SK-N-SH (cell line): ENCODE results near the gene IL1RAP. TPM values are rescaled to one million over a fixed set of nuclear protein-coding genes. Genes with fewer than 3 reads are reported as not detected.
A peak's percentile ranks its signal among the peaks of the same experiment; 100 is the strongest.
"Not testable (repeated sequence)": the region's sequence is repeated elsewhere in the genome, so short reads cannot be mapped to it uniquely, and the experiment has no call there.

Source experiments
- CTCF ChIA-PET: fragments of 300-600, 350-600 bp; formaldehyde crosslinking; extraction: SDS; loops from one replicate; lab custom pipeline; 2021; lab: Yijun Ruan, JAX
- POLR2A ChIA-PET: fragments of 350-600 bp; sonication (Branson Sonifier 250); formaldehyde crosslinking; extraction: SDS; loops from one replicate; lab custom pipeline; 2020; ENCODE audit warnings: antibody characterized with exemption, inconsistent platforms; lab: Yijun Ruan, JAX
- DNase-seq: peaks from one replicate; pipeline ENCODE4 v3.0.0; 2012
- H2AFZ ChIP-seq: fragments of 200-600 bp; sonication (generic); 2 replicates; pipeline ENCODE4 v1.8.1; 2016; ENCODE audit warnings: antibody characterized with exemption, mild to moderate bottlenecking, low read depth
- H3F3A ChIP-seq: fragments of 200-600 bp; sonication (generic); replicated peaks from 2 replicates; pipeline ENCODE3; 2016; ENCODE audit warnings: antibody characterized with exemption, mild to moderate bottlenecking; ENCODE audit not compliant: insufficient read depth
- H3K27ac ChIP-seq, 2 experiments: fragments of 200-500 bp in 1 of 2; fragments of 200-600 bp in 1 of 2; sonication (Bioruptor generic) in 1 of 2; sonication (generic), shearing (Covaris generic) in 1 of 2; 2 replicates each; pipeline versions ENCODE4 v1.5.1 to v1.6.1; 2014 to 2016; ENCODE audit warnings: low read depth in 2 of 2, inconsistent platforms in 1 of 2, low read length in 1 of 2, mild to moderate bottlenecking in 1 of 2, mixed read lengths in 1 of 2
- H3K27me3 ChIP-seq: fragments of 200-600 bp; sonication (generic), shearing (Covaris generic); 2 replicates; pipeline ENCODE4 v1.6.1; 2016; ENCODE audit warnings: mixed run types; ENCODE audit not compliant: insufficient read depth
- H3K36me3 ChIP-seq, 2 experiments: fragments of 200-500 bp in 1 of 2; fragments of 200-600 bp in 1 of 2; sonication (Bioruptor generic) in 1 of 2; sonication (generic) in 1 of 2; replicated peaks in 1 of 2; 2 replicates each; pipeline versions ENCODE3 to v1.5.1; 2014 to 2016; ENCODE audit warnings: low read length in 1 of 2, mild to moderate bottlenecking in 1 of 2; ENCODE audit not compliant: insufficient read depth in 2 of 2, control insufficient read depth in 1 of 2
- H3K4me1 ChIP-seq, 2 experiments: fragments of 200-500 bp in 1 of 2; fragments of 200-600 bp in 1 of 2; sonication (Bioruptor generic) in 1 of 2; sonication (generic), shearing (Covaris generic) in 1 of 2; 2 replicates each; pipeline versions ENCODE4 v1.5.1 to v1.6.1; 2014 to 2016; ENCODE audit warnings: low read depth in 1 of 2, low read length in 1 of 2, mixed run types in 1 of 2; ENCODE audit not compliant: insufficient read depth in 2 of 2, control insufficient read depth in 1 of 2
- H3K4me2 ChIP-seq: fragments of 200-600 bp; sonication (generic), shearing (Covaris generic); 2 replicates; pipeline ENCODE4 v1.6.1; 2017; ENCODE audit warnings: mixed run types
- H3K4me3 ChIP-seq, 2 experiments: fragments of 200-500 bp in 1 of 2; fragments of 200-600 bp in 1 of 2; sonication (Bioruptor generic) in 1 of 2; sonication (generic), shearing (Covaris generic) in 1 of 2; 2 replicates each; pipeline versions ENCODE4 v1.5.1 to v1.8.1; 2014 to 2016; ENCODE audit warnings: low read depth in 2 of 2, inconsistent platforms in 1 of 2, low read length in 1 of 2, mild to moderate bottlenecking in 1 of 2, mixed read lengths in 1 of 2, moderate library complexity in 1 of 2
- H3K79me2 ChIP-seq: fragments of 200-600 bp; sonication (generic); 2 replicates; pipeline ENCODE4 v1.8.1; 2017; ENCODE audit warnings: mild to moderate bottlenecking; ENCODE audit not compliant: insufficient read depth
- H3K9ac ChIP-seq: fragments of 200-600 bp; sonication (generic); 2 replicates; pipeline ENCODE4 v1.6.1; 2017; ENCODE audit warnings: mixed run types
- H3K9me2 ChIP-seq: fragments of 200-600 bp; sonication (generic); 2 replicates; pipeline ENCODE4 v1.6.1; 2017; ENCODE audit warnings: mixed run types
- H3K9me3 ChIP-seq: fragments of 200-600 bp; sonication (generic); 2 replicates; pipeline ENCODE4 v1.6.1; 2017; ENCODE audit warnings: mixed run types, mild to moderate bottlenecking, moderate library complexity
- H4K20me1 ChIP-seq: fragments of 200-600 bp; sonication (generic); 2 replicates; pipeline ENCODE4 v1.6.1; 2017; ENCODE audit warnings: mild to moderate bottlenecking, mixed run types; ENCODE audit not compliant: insufficient read depth
- CHD2 ChIP-seq: fragments of 150-350 bp; IDR thresholded peaks from 2 replicates; pipeline ENCODE4 v1.6.1; 2018; ENCODE audit warnings: low read length; ENCODE audit not compliant: partially characterized antibody
- ELF1 ChIP-seq: IDR thresholded peaks from 2 replicates; pipeline ENCODE4 v1.4.0; 2012
- EP300 ChIP-seq, 2 experiments: IDR thresholded peaks; 2 replicates each; pipeline versions ENCODE4 v1.4.0 to v1.6.1; 2012; ENCODE audit warnings: borderline replicate concordance in 1 of 2, low read depth in 1 of 2, low read length in 1 of 2
- FOSL2 ChIP-seq: IDR thresholded peaks from 2 replicates; pipeline ENCODE4 v1.4.0; 2012; ENCODE audit warnings: low read depth, mild to moderate bottlenecking, moderate library complexity, borderline replicate concordance
- FOXM1 ChIP-seq: IDR thresholded peaks from 2 replicates; pipeline ENCODE4 v1.4.0; 2012; ENCODE audit warnings: low read depth, mild to moderate bottlenecking
- GABPA ChIP-seq: IDR thresholded peaks from 2 replicates; pipeline ENCODE4 v1.4.0; 2012; ENCODE audit warnings: low read depth, mild to moderate bottlenecking
- GATA2 ChIP-seq: sonication (generic); formaldehyde crosslinking; IDR thresholded peaks from 2 replicates; pipeline ENCODE4 v1.5.0; 2020; ENCODE audit warnings: mild to moderate bottlenecking, missing genetic modification reagents
- MAX ChIP-seq: IDR thresholded peaks from 2 replicates; pipeline ENCODE4 v1.4.0; 2012; ENCODE audit warnings: low read depth
- NFIC ChIP-seq: IDR thresholded peaks from 2 replicates; pipeline ENCODE4 v1.4.0; 2012; ENCODE audit warnings: borderline replicate concordance
- NRF1 ChIP-seq: IDR thresholded peaks from 2 replicates; pipeline ENCODE4 v1.6.1; 2012; ENCODE audit warnings: low read depth, mild to moderate bottlenecking, low read length
- POLR2AphosphoS5 ChIP-seq: IDR thresholded peaks from 2 replicates; pipeline ENCODE4 v1.6.1; 2012; ENCODE audit warnings: low read depth, low read length
- RAD21 ChIP-seq: IDR thresholded peaks from 2 replicates; pipeline ENCODE4 v1.6.1; 2012; ENCODE audit warnings: mild to moderate bottlenecking, low read length
- RCOR1 ChIP-seq: fragments of 150-350 bp; IDR thresholded peaks from 2 replicates; pipeline ENCODE4 v1.6.1; 2017; ENCODE audit warnings: antibody characterized with exemption, low read length
- RFX5 ChIP-seq: IDR thresholded peaks from 2 replicates; pipeline ENCODE4 v1.6.1; 2012; ENCODE audit warnings: mild to moderate bottlenecking, improper control_type of control experiment, low read length
- SIN3A ChIP-seq: IDR thresholded peaks from 2 replicates; pipeline ENCODE4 v1.6.1; 2012; ENCODE audit warnings: low read depth, mild to moderate bottlenecking, low read length, moderate library complexity, borderline replicate concordance
- TCF12 ChIP-seq: IDR thresholded peaks from 2 replicates; pipeline ENCODE4 v1.4.0; 2012
- USF2 ChIP-seq: fragments of 150-350 bp; IDR thresholded peaks from 2 replicates; pipeline ENCODE4 v1.6.1; 2017; ENCODE audit warnings: antibody characterized with exemption, low read length, low read depth, borderline replicate concordance
- ZBTB33 ChIP-seq: IDR thresholded peaks from 2 replicates; pipeline ENCODE4 v1.4.0; 2012; ENCODE audit warnings: low read depth, borderline replicate concordance
- WGBS: methylation state at CpG from one replicate; pipeline ENCODE4 v1.1.6; 2017; ENCODE audit warnings: low lambda C conversion rate; 5-methylcytosine and 5-hydroxymethylcytosine counted together
- polyA plus RNA-seq, 3 experiments: library from polyadenylated mRNA; depleted of rRNA; stranded (reverse); fragments of >200 nt; gene quantifications; 2 replicates each; pipeline ENCODE4 v1.2.3, GENCODE V29; 2012

The IL1RAP gene
- polyA plus RNA-seq, 1 of the 3 experiments (the other 2 are of a cell fraction): 7.6 TPM

- POLR2A ChIA-PET: no interaction called here
- Histone ChIP-seq H3K36me3 (no peaks in the 10 kb centered on the region), H3K27me3 (no peaks in the 10 kb centered on the region), H3K9me2 (no peaks in the 10 kb centered on the region), H3K4me2 (peak overlapping the region; percentile 31; the same call in 1 of the 2 replicates), H3K9ac (no peak overlapping the region), H3K27ac (no peak overlapping the region), H2AFZ (no peak overlapping the region), H3K4me3 (no peak overlapping the region), H3F3A (peaks cover 5% of the 10 kb centered on the region), H4K20me1 (no peaks in the 10 kb centered on the region), H3K9me3 (no peaks in the 10 kb centered on the region), H3K79me2 (0 out of 2 replicates have a peak, but pooled peaks cover 7% of the 10 kb centered on the region), H3K4me1 (peaks cover 4 to 31% of the 10 kb centered on the region in 2 experiments; a peak in 2 of 4 replicates)
- no peak for DNase-seq
- CTCF ChIA-PET: no interaction called here
- 25% methylated on average over 3 of the region's 3 CpGs for WGBS
- no peak for TF ChIP-seq FOXM1
- TF ChIP-seq POLR2AphosphoS5: no peak
- TF ChIP-seq RFX5: no peak
- no peak for TF ChIP-seq NFIC
- TF ChIP-seq RAD21: no peak
- TF ChIP-seq EP300 (IDR thresholded peaks at IDR 0.05; ENCODE audit: borderline replicate concordance in 1 of 2, low read depth in 1 of 2, low read length in 1 of 2): no peak
- TF ChIP-seq ZBTB33: no peak
- no peak for TF ChIP-seq NRF1
- TF ChIP-seq FOSL2: no peak
- no peak for TF ChIP-seq USF2
- no peak for TF ChIP-seq SIN3A
- no peak for TF ChIP-seq ELF1
- TF ChIP-seq CHD2: no peak
- no peak for TF ChIP-seq RCOR1
- no peak for TF ChIP-seq GATA2
- TF ChIP-seq MAX: no peak
- TF ChIP-seq TCF12: no peak
- TF ChIP-seq GABPA: no peak
Observed at GRCh38 chr3:190517687-190518086, 3.8 kb downstream of the IL1RAP start.

GRCh38 chr3:190518531-190518930 lies 4.6 kb downstream of the IL1RAP start:
- H2AFZ ChIP-seq, H3K79me2 ChIP-seq, H4K20me1 ChIP-seq, H3K4me3 ChIP-seq, H3K9me2 ChIP-seq, H3K27me3 ChIP-seq, H3K36me3 ChIP-seq, CTCF ChIA-PET, H3K9ac ChIP-seq, DNase-seq, H3K4me2 ChIP-seq, H3K9me3 ChIP-seq, POLR2A ChIA-PET, H3K27ac ChIP-seq, H3F3A ChIP-seq: not testable (repeated sequence)
- peaks cover 1 to 27% of the 10 kb centered on the region in 2 experiments; a peak in 2 of 4 replicates for H3K4me1 ChIP-seq
- 56% methylated on average over 4 of the region's 4 CpGs for WGBS
